H1 (cell line): ENCODE results near the gene CACNA2D1. TPM values are rescaled to one million over a fixed set of nuclear protein-coding genes. Genes with fewer than 3 reads are reported as not detected.

Experiments used
- CEBPB ChIP-seq: IDR thresholded peaks from 2 replicates; pipeline ENCODE4 v1.6.1; 2012; ENCODE audit warnings: low read depth, low read length
- HDAC6 ChIP-seq: IDR thresholded peaks from one replicate; pipeline ENCODE4 v1.7.1; 2012; ENCODE audit warnings: low read depth, mild to moderate bottlenecking, inconsistent platforms, low read length, moderate library complexity
- MAFK ChIP-seq: IDR thresholded peaks from 2 replicates; pipeline ENCODE4 v1.6.1; 2012; ENCODE audit warnings: low read depth, mild to moderate bottlenecking, improper control_type of control experiment, low read length
- SAP30 ChIP-seq: fragments of 300-600 bp; sonication (generic); IDR thresholded peaks from 2 replicates; pipeline ENCODE4 v1.7.1; 2012; ENCODE audit warnings: low read length, moderate library complexity, mild to moderate bottlenecking, inconsistent platforms; ENCODE audit not compliant: insufficient read depth, insufficient replicate concordance
- TAF7 ChIP-seq: optimal IDR thresholded peaks from 2 replicates; pipeline ENCODE3; 2011; ENCODE audit warnings: low read depth, mild to moderate bottlenecking, inconsistent platforms, low read length, moderate library complexity, borderline replicate concordance
- polyA plus RNA-seq, 7 experiments: library from polyadenylated mRNA; depleted of rRNA in 3 of 7; stranded (reverse) in 5 of 7; unstranded in 2 of 7; fragments of >200 nt in 5 of 7; fragments of 200-250 nt in 2 of 7; gene quantifications; 1 replicate in 5 of 7; 2 replicates in 1 of 7; 4 replicates in 1 of 7; pipeline versions ENCODE4 v1.2.1 to v1.2.3, GENCODE V29; 2011 to 2013; ENCODE audit warnings: missing spikeins in 2 of 7, mixed read lengths in 2 of 7
- total RNA-seq: library from RNA; stranded (reverse); fragmentation: NEBNext Ultra II Directional; extraction: Animal tissue kit (Norgen Biotek cat#: 25700); gene quantifications from 2 replicates; pipeline ENCODE4 v1.2.1, GENCODE V29; 2021
- TF ChIP-seq, protein P1 (sequence below): IDR thresholded peaks from 2 replicates; pipeline ENCODE4 v1.6.1; 2011; ENCODE audit warnings: low read length, improper control_type of control experiment

The CACNA2D1 gene
- total and polyA plus RNA-seq, 2 of the 8 experiments (the other 6 are each of a cell fraction or from before 2014, with no cell fraction given) = 4.3 to 27.3 TPM

DNA sequence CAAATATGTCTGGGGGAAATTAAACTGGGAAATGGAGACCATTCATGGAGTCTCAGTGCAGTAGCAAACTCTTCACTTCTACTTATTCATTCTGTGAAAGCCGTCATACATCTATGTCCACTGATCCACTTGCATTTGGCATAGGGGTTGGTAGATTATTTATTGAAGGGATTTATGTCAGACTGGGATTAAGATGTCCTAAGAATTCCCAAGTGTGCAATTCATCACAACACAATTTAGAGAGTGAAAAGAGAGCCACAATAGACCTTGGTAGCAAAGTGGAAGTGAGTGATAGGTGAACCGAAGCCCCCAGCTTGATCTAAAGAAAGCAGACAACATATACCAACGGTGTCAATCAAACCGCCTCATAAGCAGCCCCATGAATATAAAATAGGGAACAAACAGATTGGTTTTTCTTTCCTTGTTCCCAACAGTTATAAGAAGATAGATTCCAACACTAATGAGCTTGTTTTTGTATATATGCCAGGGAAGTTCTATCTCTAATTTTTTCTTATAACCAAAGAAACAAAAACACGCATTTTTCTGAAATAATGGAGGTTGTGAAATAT is 234.3 kb downstream of the CACNA2D1 start (continued):
- TF ChIP-seq CEBPB = no peak
- TF ChIP-seq HDAC6 = no peak
- no peak for TF ChIP-seq MAFK
- TF ChIP-seq SAP30 = no peak
- no peak for TF ChIP-seq TAF7
- TF ChIP-seq, protein P1, sequence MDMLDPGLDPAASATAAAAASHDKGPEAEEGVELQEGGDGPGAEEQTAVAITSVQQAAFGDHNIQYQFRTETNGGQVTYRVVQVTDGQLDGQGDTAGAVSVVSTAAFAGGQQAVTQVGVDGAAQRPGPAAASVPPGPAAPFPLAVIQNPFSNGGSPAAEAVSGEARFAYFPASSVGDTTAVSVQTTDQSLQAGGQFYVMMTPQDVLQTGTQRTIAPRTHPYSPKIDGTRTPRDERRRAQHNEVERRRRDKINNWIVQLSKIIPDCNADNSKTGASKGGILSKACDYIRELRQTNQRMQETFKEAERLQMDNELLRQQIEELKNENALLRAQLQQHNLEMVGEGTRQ = no peak
